H1 (cell line): ENCODE data around the gene PRR33. TPM values are rescaled to one million over a fixed set of nuclear protein-coding genes. Genes with fewer than 3 reads are reported as not detected.

Source experiments
- BRCA1 ChIP-seq: IDR thresholded peaks from 2 replicates; pipeline ENCODE4 v1.6.1; 2012; ENCODE audit warnings: low read depth, low read length, improper control_type of control experiment
- CHD7 ChIP-seq: fragments of 300-600 bp; sonication (generic); IDR thresholded peaks from 2 replicates; pipeline ENCODE4 v1.7.1; 2012; ENCODE audit warnings: low read length, moderate library complexity, mild to moderate bottlenecking, inconsistent platforms; ENCODE audit not compliant: insufficient replicate concordance
- FOSL1 ChIP-seq: IDR thresholded peaks from 2 replicates; pipeline ENCODE4 v1.6.1; 2011; ENCODE audit warnings: mild to moderate bottlenecking, low read depth, low read length, moderate library complexity; ENCODE audit not compliant: insufficient read depth
- NANOG ChIP-seq: IDR thresholded peaks from 2 replicates; pipeline ENCODE4 v1.6.1; 2011; ENCODE audit warnings: low read length, low read depth, mild to moderate bottlenecking, inconsistent platforms; ENCODE audit not compliant: insufficient read depth, poor library complexity, severe bottlenecking
- RNF2 ChIP-seq: fragments of 200-900, 300-1000 bp; sonication (generic); IDR thresholded peaks from 2 replicates; pipeline ENCODE4 v1.7.1; 2016; ENCODE audit warnings: borderline replicate concordance, low read depth, mild to moderate bottlenecking, antibody characterized with exemption, low read length; ENCODE audit not compliant: poor library complexity, severe bottlenecking; ENCODE audit errors: missing control alignments
- SP4 ChIP-seq: IDR thresholded peaks from 2 replicates; pipeline ENCODE4 v1.6.1; 2012; ENCODE audit warnings: low read length, inconsistent platforms
- polyA plus RNA-seq, 7 experiments: library from polyadenylated mRNA; depleted of rRNA in 3 of 7; stranded (reverse) in 5 of 7; unstranded in 2 of 7; fragments of >200 nt in 5 of 7; fragments of 200-250 nt in 2 of 7; gene quantifications; 1 replicate in 5 of 7; 2 replicates in 1 of 7; 4 replicates in 1 of 7; pipeline versions ENCODE4 v1.2.1 to v1.2.3, GENCODE V29; 2011 to 2013; ENCODE audit warnings: missing spikeins in 2 of 7, mixed read lengths in 2 of 7
- total RNA-seq: library from RNA; stranded (reverse); fragmentation: NEBNext Ultra II Directional; extraction: Animal tissue kit (Norgen Biotek cat#: 25700); gene quantifications from 2 replicates; pipeline ENCODE4 v1.2.1, GENCODE V29; 2021

PRR33 gene
- total and polyA plus RNA-seq, 2 of the 8 experiments (the other 6 are each of a cell fraction or from before 2014, with no cell fraction given) = 0.02 TPM; not detected in 1

- no peak for TF ChIP-seq CHD7
- no peak for TF ChIP-seq SP4
- TF ChIP-seq RNF2 = no peak
- no peak for TF ChIP-seq NANOG
- TF ChIP-seq FOSL1 = no peak
- no peak for TF ChIP-seq BRCA1
These were observed 36.8 kb upstream of the PRR33 start (continued) for GRCh38 chr11:1928470-1928890.
